Endodermal cell (in vitro differentiated cells): ENCODE data around the gene S100A5. TPM values are rescaled to one million over a fixed set of nuclear protein-coding genes. Genes with fewer than 3 reads are reported as not detected.
"Not testable (repeated sequence)": the region's sequence is repeated elsewhere in the genome, so short reads cannot be mapped to it uniquely, and the experiment has no call there.

Source experiments
- DNase-seq: peaks from one replicate; pipeline ENCODE4 v3.0.0-alpha.2; 2017
- H3K27ac ChIP-seq: 2 replicates; pipeline ENCODE4 v1.5.1; 2013; ENCODE audit warnings: mild to moderate bottlenecking, low read depth, low read length, moderate library complexity
- H3K27me3 ChIP-seq: 2 replicates; pipeline ENCODE4 v1.6.1; 2013; ENCODE audit warnings: mild to moderate bottlenecking, low read length, moderate library complexity; ENCODE audit not compliant: insufficient read depth, control insufficient read depth, poor library complexity, severe bottlenecking
- H3K36me3 ChIP-seq: 2 replicates; pipeline ENCODE4 v1.7.0; 2013; ENCODE audit warnings: mild to moderate bottlenecking, low read length, moderate library complexity; ENCODE audit not compliant: control insufficient read depth, insufficient read depth
- H3K4me1 ChIP-seq: one replicate; pipeline ENCODE4 v1.7.0; 2013; ENCODE audit warnings: low read length; ENCODE audit not compliant: control insufficient read depth, insufficient read depth
- H3K4me3 ChIP-seq: 2 replicates; pipeline ENCODE4 v1.5.1; 2013; ENCODE audit warnings: mild to moderate bottlenecking, low read length, moderate library complexity
- H3K9ac ChIP-seq: 2 replicates; pipeline ENCODE4 v1.6.1; 2013; ENCODE audit warnings: mild to moderate bottlenecking, low read length, moderate library complexity; ENCODE audit not compliant: poor library complexity, severe bottlenecking; ENCODE audit errors: extremely low read depth
- H3K9me3 ChIP-seq: 2 replicates; pipeline ENCODE4 v1.6.1; 2013; ENCODE audit warnings: mild to moderate bottlenecking, low read length, moderate library complexity; ENCODE audit not compliant: control insufficient read depth
- H3K27ac Mint-ChIP-seq: 2 replicates; pipeline ENCODE4 v1.8.0; 2020; ENCODE audit warnings: mixed read lengths
- H3K27me3 Mint-ChIP-seq: 2 replicates; pipeline ENCODE4 v1.8.0; 2021; ENCODE audit warnings: mild to moderate bottlenecking, mixed read lengths; ENCODE audit not compliant: insufficient read depth
- H3K36me3 Mint-ChIP-seq: 2 replicates; pipeline ENCODE4 v1.8.0; 2020; ENCODE audit warnings: low read depth, mixed read lengths
- H3K4me1 Mint-ChIP-seq: 2 replicates; pipeline ENCODE4 v1.8.0; 2020; ENCODE audit warnings: mixed read lengths
- H3K4me3 Mint-ChIP-seq: 2 replicates; pipeline ENCODE4 v1.8.0; 2020; ENCODE audit warnings: mild to moderate bottlenecking, moderate library complexity, mixed read lengths
- H3K9me3 Mint-ChIP-seq: 2 replicates; pipeline ENCODE4 v1.8.0; 2020; ENCODE audit warnings: mild to moderate bottlenecking, mixed read lengths
- CTCF ChIP-seq: fragments of 200-600 bp; sonication (generic); conservative IDR thresholded peaks from 2 replicates; pipeline ENCODE4 v1.5.0; 2021; ENCODE audit warnings: antibody characterized with exemption, mild to moderate bottlenecking
- WGBS, 2 experiments: methylation state at CpG; one replicate each; pipeline versions ENCODE4 v1.1.5 to v1.1.7; 2013; ENCODE audit warnings: missing lambda C conversion rate in 2 of 2, mixed read lengths in 1 of 2; ENCODE audit not compliant: insufficient coverage in 1 of 2, insufficient read length in 1 of 2; 5-methylcytosine and 5-hydroxymethylcytosine counted together
- long read RNA-seq, 4 experiments: library from polyadenylated mRNA in 2 of 4; library from RNA in 1 of 4; library from capped mRNA in 1 of 4; stranded (forward) in 3 of 4; unstranded in 1 of 4; transcript quantifications; one replicate each; pipeline ENCODE4 v2.0.0, GENCODE V29; 2020 to 2021; ENCODE audit warnings: inconsistent platforms in 1 of 4
- polyA plus RNA-seq, 2 experiments: library from polyadenylated mRNA; stranded (reverse); fragments of 50-300 nt; gene quantifications; one replicate each; pipeline ENCODE4 v1.2.3, GENCODE V29; 2013
- total RNA-seq, 2 donors: library from RNA; stranded (reverse); fragmentation: NEBNext Ultra II Directional in 1 of 2; extraction: Animal tissue kit (Norgen Biotek cat#: 25700) in 1 of 2; gene quantifications; 2 replicates in 1 of 2; 3 replicates in 1 of 2; pipeline ENCODE4 v1.2.1, GENCODE V29; 2021

The S100A5 gene, protein sequence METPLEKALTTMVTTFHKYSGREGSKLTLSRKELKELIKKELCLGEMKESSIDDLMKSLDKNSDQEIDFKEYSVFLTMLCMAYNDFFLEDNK
- not detected for total RNA-seq
- polyA plus RNA-seq (2013, experiment 1 of 2): not detected
- polyA plus RNA-seq (2013, experiment 2 of 2): not detected
- long read RNA-seq, experiment 1: 0 reads
- long read RNA-seq, experiment 2: 0 reads
- long read RNA-seq, experiment 3: 0 reads
- long read RNA-seq, experiment 4: 0 reads

- 91 to 93% methylated on average over 5 to 11 of the region's 11 CpGs for WGBS, 2 experiments
- no peaks in the 10 kb centered on the region for H3K36me3 Mint-ChIP-seq
- Histone ChIP-seq H3K4me1 (peaks cover 12% of the 10 kb centered on the region), H3K27me3 (peaks cover 9% of the 10 kb centered on the region), H3K4me3 (no peak within 1 kb of the TSS), H3K27ac (no peak within 1 kb of the TSS), H3K9me3 (no peaks in the 10 kb centered on the region), H3K36me3 (no peaks in the 10 kb centered on the region), H3K9ac (no peak within 1 kb of the TSS)
- H3K9me3 Mint-ChIP-seq: no peaks in the 10 kb centered on the region
- peaks cover 28% of the 10 kb centered on the region for H3K4me1 Mint-ChIP-seq
- H3K27me3 Mint-ChIP-seq: peaks cover 15% of the 10 kb centered on the region
- H3K4me3 Mint-ChIP-seq: no peak within 1 kb of the TSS
- H3K27ac Mint-ChIP-seq: no peak within 1 kb of the TSS
- no peak for TF ChIP-seq CTCF
- no peak for DNase-seq
Measured at GRCh38 chr1:153540394-153541361, at the start of gene S100A5. Gene S100A5, minus strand, starts transcription at chr1:153540934. Its CDS starts 743 bp downstream, at chr1:153540191.

DNA sequence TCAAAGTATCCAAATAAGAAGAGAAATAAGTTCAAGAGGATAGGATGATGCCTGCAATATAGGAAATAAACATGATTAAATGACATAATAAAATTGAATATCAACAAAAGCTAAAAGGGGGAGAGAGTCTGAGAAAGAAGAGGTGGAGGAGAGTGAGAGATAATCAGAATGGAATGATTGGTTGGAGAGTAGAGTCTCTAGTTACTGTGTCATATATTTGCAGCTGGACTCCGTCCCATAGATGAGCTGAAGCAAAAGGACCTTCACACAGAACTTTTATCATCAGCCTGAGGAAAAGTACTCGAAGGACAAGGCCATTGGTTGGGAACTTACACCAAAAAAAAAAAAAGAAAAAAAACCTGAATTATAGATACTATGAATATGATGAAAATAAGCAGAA lies 47.7 kb upstream of the S100A5 start:
- H3K27ac ChIP-seq: no peak overlapping the region
- H3K36me3 ChIP-seq: no peaks in the 10 kb centered on the region
- no peaks in the 10 kb centered on the region for H3K27me3 Mint-ChIP-seq
- no peaks in the 10 kb centered on the region for H3K27me3 ChIP-seq
- no peak for TF ChIP-seq CTCF
- WGBS, 2 experiments: 83 to 100% methylated on average over 1 to 2 of the region's 2 CpGs
- peaks cover 7% of the 10 kb centered on the region for H3K4me1 ChIP-seq
- H3K9me3 Mint-ChIP-seq: no peaks in the 10 kb centered on the region
- no peak overlapping the region for H3K4me3 Mint-ChIP-seq
- no peaks in the 10 kb centered on the region for H3K36me3 Mint-ChIP-seq
- no peak for DNase-seq
- no peaks in the 10 kb centered on the region for H3K9me3 ChIP-seq
- H3K4me3 ChIP-seq: no peak overlapping the region
- H3K9ac ChIP-seq: no peak overlapping the region
- peaks cover 32% of the 10 kb centered on the region for H3K4me1 Mint-ChIP-seq
- no peak overlapping the region for H3K27ac Mint-ChIP-seq

DNA sequence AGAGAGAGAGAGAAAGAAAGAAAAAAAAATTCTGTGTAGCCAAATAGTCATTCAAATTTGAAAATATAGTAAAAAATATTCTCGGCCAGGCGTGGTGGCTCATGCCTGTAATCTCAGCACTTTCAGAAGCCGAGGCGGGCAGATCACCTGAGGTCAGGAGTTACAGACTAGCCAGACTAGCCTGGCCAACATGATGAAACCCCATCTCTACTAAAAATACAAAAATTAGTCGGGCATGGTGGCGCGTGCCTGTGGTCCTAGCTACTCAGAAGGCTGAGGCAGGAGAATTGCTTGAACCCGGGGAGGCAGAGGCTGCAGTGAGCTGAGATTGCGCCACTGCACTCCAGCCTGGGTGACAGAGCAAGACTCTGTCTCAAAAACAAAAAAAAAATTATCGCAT lies 47.3 kb upstream of the S100A5 start:
- H3K9me3 ChIP-seq, H3K27ac Mint-ChIP-seq, DNase-seq, H3K4me3 Mint-ChIP-seq, H3K9ac ChIP-seq, H3K36me3 ChIP-seq, H3K36me3 Mint-ChIP-seq, H3K9me3 Mint-ChIP-seq, H3K4me1 ChIP-seq, H3K27me3 Mint-ChIP-seq, H3K4me3 ChIP-seq, H3K27ac ChIP-seq, H3K27me3 ChIP-seq: not testable (repeated sequence)
- WGBS, 2 experiments: 90 to 94% methylated on average over 6 to 9 of the region's 10 CpGs
- H3K4me1 Mint-ChIP-seq: peaks cover 32% of the 10 kb centered on the region
